Jurkat, Clone E6-1 (cell line): ENCODE results near the gene GATA2.

Source experiments
- DNase-seq: peaks from one replicate; pipeline ENCODE4 v3.0.0-alpha.2; 2011; ENCODE audit warnings: low read depth, low spot score
- H3K4me3 ChIP-seq: 2 replicates; pipeline ENCODE4 v1.5.1; 2011; ENCODE audit warnings: mild to moderate bottlenecking, low read length, control low read depth, moderate library complexity

GATA2 gene

DNA sequence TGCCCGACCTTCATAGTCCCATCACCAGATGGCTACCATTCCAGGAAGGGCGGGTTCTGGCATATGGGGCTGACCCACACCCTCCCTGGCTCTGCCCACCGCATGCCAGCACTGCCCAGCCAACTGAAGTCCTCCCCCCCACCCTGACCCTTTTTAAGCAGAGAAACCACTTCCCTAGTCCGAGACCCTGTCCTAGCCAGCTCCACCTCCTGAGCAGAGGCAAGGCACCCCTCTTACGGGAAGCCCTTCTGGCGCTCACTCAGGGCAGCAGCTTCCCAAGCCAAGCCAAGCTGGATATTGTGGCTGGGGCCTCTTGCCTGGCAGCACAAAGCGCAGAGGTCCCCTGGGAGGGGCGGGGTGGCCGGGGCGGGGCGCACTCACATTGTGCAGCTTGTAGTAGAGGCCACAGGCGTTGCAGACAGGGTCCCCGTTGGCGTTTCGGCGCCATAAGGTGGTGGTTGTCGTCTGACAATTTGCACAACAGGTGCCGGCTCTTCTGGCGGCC, 11.5 kb downstream of the GATA2 start:
- H3K4me3 ChIP-seq, result no peak overlapping the region
- DNase-seq, result no peak

DNA sequence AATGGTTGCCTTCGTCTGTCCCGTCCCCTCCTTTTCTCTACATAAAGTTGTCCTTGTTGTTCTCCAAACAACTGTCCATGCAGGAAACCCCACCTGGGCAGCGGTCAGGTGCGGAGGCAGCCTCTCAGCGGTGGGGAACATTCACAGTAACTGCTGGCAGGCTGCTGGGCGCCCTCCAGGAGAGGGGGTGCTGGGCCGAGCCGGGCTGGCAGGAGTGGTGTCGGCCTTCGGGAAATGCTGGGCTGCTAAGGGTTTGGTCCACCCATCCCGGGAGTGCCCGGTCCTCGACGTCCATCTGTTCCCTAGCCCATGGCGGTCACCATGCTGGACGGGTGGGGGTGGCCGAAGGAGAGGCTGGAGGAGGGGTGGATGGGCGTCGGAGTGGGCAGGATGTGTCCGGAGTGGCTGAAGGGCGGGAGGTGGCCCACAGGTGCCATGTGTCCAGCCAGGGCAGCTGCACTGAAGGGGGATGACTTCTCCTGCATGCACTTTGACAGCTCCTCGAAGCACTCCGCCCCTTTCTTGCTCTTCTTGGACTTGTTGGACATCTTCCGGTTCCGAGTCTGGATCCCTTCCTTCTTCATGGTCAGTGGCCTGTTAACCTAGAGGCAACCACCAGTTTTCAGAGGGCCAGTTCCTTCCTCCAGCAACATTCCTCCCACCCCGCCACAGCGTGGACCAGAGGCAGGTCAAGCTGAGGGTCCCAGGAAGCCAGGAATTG, 12.1 kb downstream of the GATA2 start:
- H3K4me3 ChIP-seq, result no peak overlapping the region
- DNase-seq, result no peak

GRCh38 chr3:128480278-128480677, 12.7 kb downstream of the GATA2 start:
- DNase-seq, result no peak
- H3K4me3 ChIP-seq, result no peak overlapping the region

DNA sequence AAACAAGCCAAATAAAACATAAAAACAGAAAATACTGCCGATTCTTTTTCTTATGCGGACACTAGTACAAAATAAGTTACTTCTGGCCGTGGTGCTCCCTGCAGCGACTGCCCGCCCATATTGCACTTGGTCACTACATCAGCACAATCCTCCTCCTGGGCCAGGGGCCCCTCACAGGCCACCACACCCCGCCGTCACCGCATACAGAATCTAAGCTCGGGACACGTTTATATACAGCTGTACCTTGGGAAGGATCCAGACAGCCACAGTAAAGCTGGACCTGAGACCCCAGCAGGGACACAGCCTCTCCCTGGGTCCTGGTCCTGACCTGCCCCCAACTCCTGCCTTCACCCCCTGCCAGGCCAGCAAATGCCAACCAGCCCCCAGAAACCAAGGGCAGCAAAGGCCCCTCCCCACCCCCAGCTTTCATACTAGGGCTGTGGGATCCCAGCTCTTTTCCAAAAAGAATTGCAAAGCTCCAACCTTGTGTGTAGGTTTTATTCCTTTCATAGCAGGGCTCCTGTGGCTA, 13.4 kb downstream of the GATA2 start:
- no peak overlapping the region for H3K4me3 ChIP-seq
- DNase-seq, result no peak

DNA sequence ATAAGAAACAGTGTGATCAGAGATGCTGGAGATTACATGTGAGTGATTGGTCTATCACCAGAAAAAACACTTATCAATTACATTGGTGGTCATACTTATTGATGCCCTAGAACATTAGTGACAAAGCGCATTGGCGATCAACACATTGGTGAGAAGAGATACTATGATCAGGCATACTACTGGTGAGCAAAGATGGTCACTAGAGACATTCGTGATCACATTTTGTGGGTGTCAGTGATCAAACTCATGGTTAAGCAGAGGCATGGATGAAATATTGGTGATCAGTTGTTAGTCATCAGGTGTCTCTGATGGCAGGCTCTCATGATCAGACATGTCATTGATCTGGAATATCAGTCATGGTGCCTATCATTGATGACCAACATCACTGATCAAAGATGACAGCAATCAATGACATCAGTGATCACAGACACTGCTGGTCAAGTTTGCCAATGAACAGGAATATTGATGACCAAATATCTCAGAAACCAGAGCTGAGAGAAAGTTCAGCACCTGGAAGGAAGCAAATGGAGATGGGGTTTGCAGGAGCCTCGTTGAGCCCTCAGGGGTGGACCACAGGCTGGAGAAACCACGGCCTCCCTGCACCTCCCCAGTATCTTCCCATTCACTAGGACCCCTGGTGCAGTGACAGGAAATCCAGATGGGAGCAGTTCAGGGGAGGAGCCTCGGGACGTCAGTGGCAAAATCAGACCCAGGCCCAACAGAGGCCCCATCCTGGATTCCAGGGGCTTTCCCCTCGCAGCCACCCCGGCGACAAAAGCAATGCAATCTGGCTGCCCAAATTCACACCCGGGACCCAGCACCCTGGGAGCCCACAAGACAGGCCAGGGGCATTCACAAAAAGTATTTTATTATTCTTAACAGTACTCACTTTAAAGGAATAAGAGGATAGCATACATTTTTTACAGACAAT, 14.2 kb downstream of the GATA2 start:
- DNase-seq, result no peak
- H3K4me3 ChIP-seq, result no peak overlapping the region

- no peak for DNase-seq
- no peak overlapping the region for H3K4me3 ChIP-seq
These were observed 16.3 kb downstream of the GATA2 start for GRCh38 chr3:128476659-128477058.

GRCh38 chr3:128475355-128475754, 17.6 kb downstream of the GATA2 start:
- H3K4me3 ChIP-seq, result no peak overlapping the region
- DNase-seq, result no peak

DNA sequence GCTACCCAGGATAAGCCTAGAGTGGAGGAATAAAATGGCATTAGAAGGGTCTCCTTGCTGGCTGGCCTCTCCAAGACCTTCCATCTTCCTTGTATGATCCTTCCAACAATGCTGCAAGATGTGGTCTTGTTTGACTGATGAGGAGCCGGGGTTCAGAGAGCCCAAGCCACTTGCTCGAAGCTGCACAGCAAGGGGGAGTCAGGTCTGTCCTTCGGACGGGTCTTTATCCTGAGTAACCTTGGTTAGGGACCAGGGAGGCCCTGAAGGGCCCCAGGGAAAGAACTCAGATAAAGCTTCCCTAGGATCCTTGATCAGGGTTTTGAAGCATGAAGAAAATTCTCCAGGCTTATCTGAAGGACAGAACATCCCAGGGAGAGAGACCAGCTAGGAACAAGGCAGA, 19.3 kb downstream of the GATA2 start:
- no peak overlapping the region for H3K4me3 ChIP-seq
- no peak for DNase-seq

- no peak for DNase-seq
These were observed 19.9 kb downstream of the GATA2 start for GRCh38 chr3:128473180-128473519.

GRCh38 chr3:128472449-128473179, 20.4 kb downstream of the GATA2 start:
- H3K4me3 ChIP-seq, result no peak overlapping the region
- DNase-seq, result no peak

More at GRCh38 chr3:128473180-128473519, 19.9 kb downstream of the GATA2 start:
- H3K4me3 ChIP-seq, result no peak overlapping the region

DNA sequence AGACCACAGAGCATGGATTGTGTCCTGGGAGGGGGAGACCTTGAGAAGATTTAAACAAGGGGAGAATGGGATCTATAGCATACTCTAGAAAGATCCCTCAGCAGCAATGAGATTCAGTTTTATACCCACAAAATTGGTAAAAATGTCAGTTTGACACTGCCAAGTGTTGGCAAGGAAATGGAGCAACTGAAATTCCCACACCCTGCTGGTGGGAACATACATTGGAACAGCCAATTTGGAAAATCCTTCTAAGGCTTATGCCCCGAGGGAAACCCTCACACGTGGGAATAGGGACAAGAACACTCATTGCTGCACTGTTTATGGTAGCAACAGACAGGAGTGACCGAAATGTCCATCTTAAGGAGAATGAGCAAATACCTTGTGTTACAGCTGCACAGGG, 21.3 kb downstream of the GATA2 start:
- H3K4me3 ChIP-seq, result no peak overlapping the region

GRCh38 chr3:128471110-128471509, 21.9 kb downstream of the GATA2 start:
- DNase-seq, result no peak
- no peak overlapping the region for H3K4me3 ChIP-seq

More for the DNA sequence above, 21.3 kb downstream of the GATA2 start:
- DNase-seq, result no peak

- DNase-seq, result no peak
- no peak overlapping the region for H3K4me3 ChIP-seq
These were observed 22.7 kb downstream of the GATA2 start for GRCh38 chr3:128470134-128470899.

DNA sequence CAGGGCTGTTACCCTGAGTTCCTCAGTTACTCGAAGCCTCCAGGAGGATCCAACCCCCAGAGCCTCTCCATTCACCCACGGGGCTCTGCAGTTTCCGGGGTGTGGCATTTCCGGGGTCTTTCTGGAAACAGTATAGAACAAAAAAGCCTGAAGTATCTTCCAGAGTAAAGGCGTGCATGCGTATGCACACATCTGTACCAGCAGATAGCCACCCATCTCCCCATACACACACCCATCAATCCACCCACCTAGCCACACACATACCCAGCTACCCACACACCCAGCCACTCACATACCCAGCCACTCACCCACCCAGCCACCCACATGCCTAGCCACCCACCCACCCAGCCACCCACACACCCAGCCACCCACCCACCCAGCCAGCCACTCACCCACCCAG, 23.4 kb downstream of the GATA2 start:
- no peak for DNase-seq
- H3K4me3 ChIP-seq, result no peak overlapping the region

DNA sequence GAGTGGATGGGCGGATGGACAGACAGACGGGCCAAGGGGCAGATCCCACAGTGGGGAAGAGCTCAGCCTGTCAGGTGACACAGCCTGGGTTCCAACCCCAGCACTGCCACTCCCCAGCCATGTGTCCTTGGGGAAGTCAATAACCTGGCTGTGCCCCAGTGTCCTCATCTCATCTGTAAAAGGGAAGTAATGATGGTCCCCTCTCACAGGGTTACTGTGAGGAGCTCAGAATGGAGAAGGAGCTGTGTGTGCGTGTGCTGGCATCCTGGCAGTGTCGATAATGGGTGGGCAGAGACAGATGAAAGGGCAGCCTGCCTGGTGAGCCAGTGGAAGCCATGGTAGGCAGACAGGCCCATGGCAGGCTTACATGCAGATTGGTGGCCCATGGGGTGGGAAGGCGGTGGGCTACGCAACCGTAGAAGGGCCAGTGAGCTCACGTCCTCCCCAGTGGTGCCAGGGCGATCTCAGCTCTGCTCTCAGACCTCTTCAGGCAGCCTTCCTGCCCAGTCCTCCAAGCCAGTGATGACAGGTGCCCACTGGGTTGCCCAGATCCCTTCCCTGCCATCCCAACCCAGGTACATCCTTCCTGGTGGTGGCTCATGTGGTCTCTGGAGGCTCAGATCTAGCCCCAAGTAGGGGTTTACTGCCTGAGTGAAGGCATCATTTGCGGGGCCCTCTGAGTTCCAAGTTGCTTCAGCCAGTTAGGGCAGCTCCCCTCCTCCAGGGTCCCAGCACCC, 24.0 kb downstream of the GATA2 start:
- DNase-seq, result no peak
- no peak overlapping the region for H3K4me3 ChIP-seq

DNA sequence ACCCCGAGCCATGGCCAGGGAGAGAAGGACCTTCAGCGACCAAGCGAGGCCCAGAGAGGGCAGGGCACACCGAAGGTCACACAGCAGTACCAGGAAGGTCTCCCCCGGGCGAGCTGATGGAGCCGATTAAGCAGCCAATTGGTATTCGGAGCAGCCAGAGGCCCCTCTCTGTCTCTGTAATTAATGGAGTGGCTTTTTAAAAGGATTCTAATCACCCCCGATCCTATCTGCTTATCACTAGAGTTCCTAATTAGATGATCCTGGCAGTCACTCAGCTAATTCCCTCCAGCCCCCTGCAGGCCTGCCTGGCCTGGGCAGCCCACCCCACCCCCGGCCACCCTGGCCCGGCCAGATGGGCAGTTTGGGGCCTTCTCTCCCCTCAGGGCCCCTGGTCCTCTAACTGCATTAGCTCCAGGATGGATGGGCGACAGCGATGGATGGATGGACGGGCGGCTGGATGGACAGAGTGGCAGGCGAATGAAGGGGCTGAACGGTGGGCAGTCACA, 24.7 kb downstream of the GATA2 start:
- DNase-seq, result no peak
- H3K4me3 ChIP-seq, result no peak overlapping the region

DNA sequence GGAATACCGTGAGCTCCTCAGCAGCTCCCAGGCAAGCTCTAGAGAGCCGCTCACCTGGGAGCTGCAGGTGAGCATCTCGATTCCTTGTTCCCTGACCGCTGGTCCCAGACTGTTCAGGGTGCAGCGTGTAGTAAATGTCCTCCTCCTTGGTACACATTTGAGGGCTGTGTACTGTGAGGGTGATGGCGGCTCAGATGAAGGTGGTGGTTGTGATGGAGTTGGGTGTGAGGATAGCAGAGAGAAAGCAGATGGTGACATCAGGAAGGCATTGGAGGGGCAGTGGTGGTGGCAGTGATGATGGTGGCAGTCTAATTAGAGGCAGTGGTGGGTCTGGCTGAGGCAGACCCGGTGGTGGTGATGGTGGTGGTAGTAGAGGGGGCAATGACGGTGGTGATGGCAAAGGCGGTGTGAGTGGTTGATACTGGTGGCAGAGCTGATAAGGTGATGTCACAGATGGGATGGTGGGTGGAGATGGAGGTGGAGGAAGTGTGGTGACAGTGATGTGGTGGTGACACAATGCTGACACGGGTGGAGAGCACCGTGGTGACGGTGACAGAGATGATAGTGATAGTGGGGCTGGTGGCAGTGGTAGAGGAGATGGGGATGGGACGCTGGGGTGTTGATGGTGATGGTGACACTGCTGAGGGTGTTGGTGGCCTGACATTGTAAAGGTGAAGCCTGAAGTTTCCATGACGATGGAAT, 26.0 kb downstream of the GATA2 start, which contains the start of gene DNAJB8:
TSS of gene DNAJB8 (minus strand) at position 51 of the 702 bp plus-strand sequence. CDS start 3,645 bp downstream, outside the sequence.
- peak; percentile 32 for DNase-seq
- no peak within 1 kb of the TSS for H3K4me3 ChIP-seq
